ENCODE measurements around the gene ABR.

ABR gene

DNA sequence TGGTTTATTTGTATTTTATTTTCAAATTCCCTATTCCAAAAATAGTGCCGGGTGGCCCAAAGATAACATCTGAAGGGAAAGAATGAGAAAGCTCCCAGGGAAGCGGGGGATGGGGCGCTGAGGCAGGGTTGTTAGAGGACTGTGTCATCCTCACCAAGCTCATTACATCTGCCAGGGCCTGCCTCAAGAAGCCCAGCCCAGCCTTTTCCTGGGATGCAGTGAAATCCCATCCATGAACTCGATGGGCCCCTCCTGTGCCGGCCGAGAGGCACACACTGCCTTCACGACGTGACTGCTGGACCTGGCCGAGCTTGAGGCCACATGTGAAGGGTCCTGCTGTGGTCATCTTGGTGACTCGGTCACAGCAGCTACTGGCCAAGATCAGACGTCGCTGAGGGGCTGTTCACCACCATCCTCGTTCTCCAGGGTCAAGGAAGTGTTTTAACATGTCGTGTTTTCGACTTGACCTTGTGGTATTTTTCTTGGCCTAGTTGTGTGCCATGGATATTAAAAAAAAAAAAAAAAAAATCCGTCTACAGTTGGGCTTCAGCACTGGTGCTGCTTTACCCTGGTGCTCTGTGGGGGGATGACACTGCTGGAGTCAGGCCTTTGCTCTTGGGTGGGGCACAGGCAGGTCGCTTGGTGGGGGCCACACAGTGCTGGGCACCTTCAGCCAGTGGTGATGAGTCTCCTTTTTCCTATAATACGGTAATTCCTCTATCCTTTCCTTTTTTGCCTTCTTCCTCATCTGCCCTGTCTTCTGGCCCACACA is 178.0 kb downstream of the ABR start:
- no peaks in the 10 kb centered on the region for H3K9me3 ChIP-seq (ENCODE audit: insufficient read depth, low read length, severe bottlenecking)
- no peak overlapping the region for H3K9ac ChIP-seq (ENCODE audit: low read depth, low read length)
- no peak overlapping the region for H3K27ac ChIP-seq (ENCODE audit: low read length)
- H3K4me1 ChIP-seq (ENCODE audit: insufficient read depth, low read length) = peaks cover 21% of the 10 kb centered on the region
- H3K4me3 ChIP-seq (ENCODE audit: low read depth in 1 of 2, low read length in 2 of 2) = no peak overlapping the region
- H3K36me3 ChIP-seq (ENCODE audit: insufficient read depth, low read length) = peaks cover 70% of the 10 kb centered on the region
- no peak for TF ChIP-seq EZH2 (IDR thresholded peaks at IDR 0.05; ENCODE audit: borderline replicate concordance, low read depth, low read length, severe bottlenecking)
- TF ChIP-seq, protein P1, sequence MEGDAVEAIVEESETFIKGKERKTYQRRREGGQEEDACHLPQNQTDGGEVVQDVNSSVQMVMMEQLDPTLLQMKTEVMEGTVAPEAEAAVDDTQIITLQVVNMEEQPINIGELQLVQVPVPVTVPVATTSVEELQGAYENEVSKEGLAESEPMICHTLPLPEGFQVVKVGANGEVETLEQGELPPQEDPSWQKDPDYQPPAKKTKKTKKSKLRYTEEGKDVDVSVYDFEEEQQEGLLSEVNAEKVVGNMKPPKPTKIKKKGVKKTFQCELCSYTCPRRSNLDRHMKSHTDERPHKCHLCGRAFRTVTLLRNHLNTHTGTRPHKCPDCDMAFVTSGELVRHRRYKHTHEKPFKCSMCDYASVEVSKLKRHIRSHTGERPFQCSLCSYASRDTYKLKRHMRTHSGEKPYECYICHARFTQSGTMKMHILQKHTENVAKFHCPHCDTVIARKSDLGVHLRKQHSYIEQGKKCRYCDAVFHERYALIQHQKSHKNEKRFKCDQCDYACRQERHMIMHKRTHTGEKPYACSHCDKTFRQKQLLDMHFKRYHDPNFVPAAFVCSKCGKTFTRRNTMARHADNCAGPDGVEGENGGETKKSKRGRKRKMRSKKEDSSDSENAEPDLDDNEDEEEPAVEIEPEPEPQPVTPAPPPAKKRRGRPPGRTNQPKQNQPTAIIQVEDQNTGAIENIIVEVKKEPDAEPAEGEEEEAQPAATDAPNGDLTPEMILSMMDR (IDR thresholded peaks at IDR 0.05; ENCODE audit: borderline replicate concordance, extremely low read depth, low read length, poor library complexity, severe bottlenecking) = no peak
- H3K4me2 ChIP-seq (ENCODE audit: insufficient read depth, low read length) = no peak overlapping the region
- no peak overlapping the region for H2AFZ ChIP-seq (ENCODE audit: low read depth, low read length)
- ATAC-seq (ENCODE audit: insufficient read depth, low read depth) (no peak), DNase-seq (no peak)
- H4K20me1 ChIP-seq (ENCODE audit: insufficient read depth, low read length) = peaks cover 33% of the 10 kb centered on the region
- H3K27me3 ChIP-seq (ENCODE audit: insufficient read depth, low read length, poor library complexity) = no peaks in the 10 kb centered on the region
- peaks cover 33% of the 10 kb centered on the region for H3K79me2 ChIP-seq (ENCODE audit: insufficient read depth, low read length)

DNA sequence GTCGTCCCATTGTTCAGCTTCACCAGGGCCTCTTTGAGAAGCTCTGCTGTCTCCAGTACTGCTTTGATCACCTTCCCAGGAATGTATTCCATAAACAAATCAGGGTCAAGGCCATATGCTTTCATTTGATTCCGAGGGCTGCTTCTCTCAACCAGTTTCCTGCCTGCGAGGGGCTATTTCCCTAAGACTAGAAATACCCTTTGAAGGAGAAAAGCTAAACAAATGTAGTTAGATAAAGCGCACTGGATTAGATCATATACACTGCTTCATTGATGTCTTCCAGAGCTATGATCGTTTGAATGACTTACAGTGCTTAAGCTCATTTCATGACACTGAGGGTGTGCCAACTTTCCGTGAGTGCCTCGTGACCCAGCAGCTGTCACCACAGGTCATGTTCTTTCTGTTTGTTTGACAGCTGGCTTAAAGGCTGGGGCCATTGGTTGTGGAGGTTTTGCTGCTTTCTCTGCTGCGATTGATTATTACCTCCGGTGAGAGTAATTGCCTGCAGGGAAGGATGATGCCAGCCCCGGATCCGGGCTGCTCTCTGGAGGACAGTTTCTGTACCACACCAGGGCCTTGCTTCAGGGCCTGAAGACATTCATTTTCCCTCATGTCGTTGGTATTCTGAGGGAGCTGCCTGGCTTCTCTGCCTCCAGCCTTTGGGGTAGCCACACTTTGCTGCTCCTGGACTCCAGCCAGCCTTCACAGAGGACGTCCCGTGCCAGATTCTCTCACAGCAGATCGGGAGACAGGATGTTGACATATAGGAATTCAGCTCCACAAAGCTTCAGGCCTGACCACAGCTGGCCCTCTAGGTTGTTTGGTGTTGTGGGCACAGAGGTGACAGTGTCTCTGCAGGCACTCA is 179.0 kb downstream of the ABR start:
- no peak overlapping the region for H3K4me3 ChIP-seq (ENCODE audit: low read depth in 1 of 2, low read length in 2 of 2)
- peaks cover 64% of the 10 kb centered on the region for H3K36me3 ChIP-seq (ENCODE audit: insufficient read depth, low read length)
- no peak overlapping the region for H3K4me2 ChIP-seq (ENCODE audit: insufficient read depth, low read length)
- peaks cover 33% of the 10 kb centered on the region for H3K79me2 ChIP-seq (ENCODE audit: insufficient read depth, low read length)
- no peak overlapping the region for H3K9ac ChIP-seq (ENCODE audit: low read depth, low read length)
- H3K9me3 ChIP-seq (ENCODE audit: insufficient read depth, low read length, severe bottlenecking) = no peaks in the 10 kb centered on the region
- peaks cover 28% of the 10 kb centered on the region for H3K4me1 ChIP-seq (ENCODE audit: insufficient read depth, low read length)
- H4K20me1 ChIP-seq (ENCODE audit: insufficient read depth, low read length) = peaks cover 33% of the 10 kb centered on the region
- no peak for ATAC-seq (ENCODE audit: insufficient read depth, low read depth)
- TF ChIP-seq, protein P1 (IDR thresholded peaks at IDR 0.05; ENCODE audit: borderline replicate concordance, extremely low read depth, low read length, poor library complexity, severe bottlenecking) = no peak
- TF ChIP-seq EZH2 (IDR thresholded peaks at IDR 0.05; ENCODE audit: borderline replicate concordance, low read depth, low read length, severe bottlenecking) = no peak
- H3K27me3 ChIP-seq (ENCODE audit: insufficient read depth, low read length, poor library complexity) = no peaks in the 10 kb centered on the region
- no peak for DNase-seq
- H3K27ac ChIP-seq (ENCODE audit: low read length) = no peak overlapping the region
- H2AFZ ChIP-seq (ENCODE audit: low read depth, low read length) = no peak overlapping the region

DNA sequence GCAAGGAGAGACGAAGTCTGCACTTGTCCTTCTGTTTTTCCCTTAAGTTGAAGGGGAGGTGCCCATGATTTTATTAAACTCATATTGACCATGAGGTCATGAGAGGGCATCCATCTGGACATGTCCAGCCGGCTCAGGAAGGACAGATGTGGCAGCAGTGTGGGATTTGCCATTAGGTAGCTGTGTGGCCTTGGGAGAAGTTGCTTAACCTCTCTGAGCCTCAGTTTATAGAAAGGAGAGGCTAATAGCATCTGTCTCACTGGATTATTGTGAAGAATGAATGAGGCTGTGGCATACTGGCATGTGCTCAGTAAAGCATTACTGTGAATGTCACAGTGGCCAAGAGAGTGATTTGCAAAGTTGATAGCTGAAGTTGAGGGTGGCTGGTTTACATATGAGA is 181.7 kb downstream of the ABR start:
- ATAC-seq (ENCODE audit: insufficient read depth, low read depth) (no peak), DNase-seq (no peak)
- peaks cover 33% of the 10 kb centered on the region for H3K79me2 ChIP-seq (ENCODE audit: insufficient read depth, low read length)
- H3K9me3 ChIP-seq (ENCODE audit: insufficient read depth, low read length, severe bottlenecking) = peaks cover 15% of the 10 kb centered on the region
- H3K4me3 ChIP-seq (ENCODE audit: low read depth in 1 of 2, low read length in 2 of 2) = peak overlapping the region; percentile 92 to 94; a peak in 3 of 4 replicates
- peaks cover 39% of the 10 kb centered on the region for H3K36me3 ChIP-seq (ENCODE audit: insufficient read depth, low read length)
- no peak overlapping the region for H2AFZ ChIP-seq (ENCODE audit: low read depth, low read length)
- peak overlapping the region; percentile 24; the same call in 1 of the 2 replicates for H3K27ac ChIP-seq (ENCODE audit: low read length)
- peaks cover 29% of the 10 kb centered on the region for H3K4me1 ChIP-seq (ENCODE audit: insufficient read depth, low read length)
- H4K20me1 ChIP-seq (ENCODE audit: insufficient read depth, low read length) = peaks cover 33% of the 10 kb centered on the region
- no peak for TF ChIP-seq EZH2 (IDR thresholded peaks at IDR 0.05; ENCODE audit: borderline replicate concordance, low read depth, low read length, severe bottlenecking)
- TF ChIP-seq, protein P1 (IDR thresholded peaks at IDR 0.05; ENCODE audit: borderline replicate concordance, extremely low read depth, low read length, poor library complexity, severe bottlenecking) = no peak
- peak overlapping the region; percentile 84 for H3K4me2 ChIP-seq (ENCODE audit: insufficient read depth, low read length)
- H3K9ac ChIP-seq (ENCODE audit: low read depth, low read length) = peak overlapping the region; percentile 94
- H3K27me3 ChIP-seq (ENCODE audit: insufficient read depth, low read length, poor library complexity) = no peaks in the 10 kb centered on the region

All from DND-41 (cell line).